Chondrocyte (in vitro differentiated cells): ENCODE results near the gene PPP1R37. TPM values are rescaled to one million over a fixed set of nuclear protein-coding genes. Genes with fewer than 3 reads are reported as not detected.

Experiments
- DNase-seq: peaks from one replicate; pipeline ENCODE4 v3.0.0; 2021; ENCODE audit warnings: mixed read lengths, low spot score
- H3K27ac Mint-ChIP-seq: one replicate; pipeline ENCODE4 v1.8.0; 2021; ENCODE audit warnings: mild to moderate bottlenecking, moderate library complexity, mixed read lengths; ENCODE audit not compliant: unreplicated experiment
- H3K27me3 Mint-ChIP-seq: 2 replicates; pipeline ENCODE4 v1.8.0; 2021; ENCODE audit warnings: low read depth, mixed read lengths
- H3K36me3 Mint-ChIP-seq: 2 replicates; pipeline ENCODE4 v1.8.0; 2021; ENCODE audit warnings: low read depth, mixed read lengths
- H3K4me1 Mint-ChIP-seq: 2 replicates; pipeline ENCODE4 v1.8.0; 2021; ENCODE audit warnings: low read depth, mild to moderate bottlenecking, mixed read lengths
- H3K4me3 Mint-ChIP-seq: one replicate; pipeline ENCODE4 v1.8.0; 2021; ENCODE audit warnings: mild to moderate bottlenecking, moderate library complexity, mixed read lengths; ENCODE audit not compliant: unreplicated experiment
- H3K9me3 Mint-ChIP-seq: 2 replicates; pipeline ENCODE4 v1.8.0; 2021; ENCODE audit warnings: low read depth, mixed read lengths
- CTCF ChIP-seq: fragments of 200-600 bp; sonication (generic); IDR thresholded peaks from 2 replicates; pipeline ENCODE4 v1.5.0; 2021; ENCODE audit warnings: antibody characterized with exemption, mild to moderate bottlenecking, moderate library complexity
- total RNA-seq: library from RNA; stranded (reverse); gene quantifications from 3 replicates; pipeline ENCODE4 v1.2.1, GENCODE V29; 2021

Gene PPP1R37
- total RNA-seq, 1 donor from 2014 or later, result 30.2 TPM

- Mint-ChIP-seq H3K4me1 (no peaks in the 10 kb centered on the region), H3K27me3 (peaks cover 4% of the 10 kb centered on the region), H3K9me3 (no peaks in the 10 kb centered on the region), H3K27ac (no peak within 1 kb of the TSS), H3K4me3 (no peak within 1 kb of the TSS), H3K36me3 (no peaks in the 10 kb centered on the region)
- no peak for DNase-seq
- no peak for TF ChIP-seq CTCF
Measured at GRCh38 chr19:45160870-45161737, 68.1 kb downstream of the PPP1R37 start, which contains the start of gene NKPD1. Gene NKPD1 (minus strand): TSS chr19:45160982. CDS start chr19:45160150, 832 bp downstream.

GRCh38 chr19:45161738-45162607 lies 69.0 kb downstream of the PPP1R37 start:
- Mint-ChIP-seq H3K27ac (no peak overlapping the region), H3K36me3 (no peaks in the 10 kb centered on the region), H3K9me3 (no peaks in the 10 kb centered on the region), H3K27me3 (peaks cover 4% of the 10 kb centered on the region), H3K4me3 (no peak overlapping the region), H3K4me1 (peaks cover 1% of the 10 kb centered on the region)
- peak; percentile 89 for DNase-seq
- TF ChIP-seq CTCF, result peak; percentile 81

GRCh38 chr19:45162608-45163143 lies 69.7 kb downstream of the PPP1R37 start:
- no peak overlapping the region for H3K4me3 Mint-ChIP-seq
- H3K27ac Mint-ChIP-seq, result no peak overlapping the region
- no peaks in the 10 kb centered on the region for H3K9me3 Mint-ChIP-seq
- peak; percentile 93 for DNase-seq
- no peaks in the 10 kb centered on the region for H3K36me3 Mint-ChIP-seq
- no peak for TF ChIP-seq CTCF
- peaks cover 3% of the 10 kb centered on the region for H3K4me1 Mint-ChIP-seq
- H3K27me3 Mint-ChIP-seq, result peaks cover 4% of the 10 kb centered on the region

GRCh38 chr19:45163156-45163555 lies 70.2 kb downstream of the PPP1R37 start:
- H3K4me1 Mint-ChIP-seq, result peaks cover 3% of the 10 kb centered on the region
- no peak overlapping the region for H3K27ac Mint-ChIP-seq
- H3K27me3 Mint-ChIP-seq, result peaks cover 4% of the 10 kb centered on the region
- no peak overlapping the region for H3K4me3 Mint-ChIP-seq
- no peak for TF ChIP-seq CTCF
- DNase-seq, result no peak
- H3K36me3 Mint-ChIP-seq, result no peaks in the 10 kb centered on the region
- H3K9me3 Mint-ChIP-seq, result no peaks in the 10 kb centered on the region
